Measurements from ENCODE around the gene WFIKKN1.

WFIKKN1 gene

GRCh38 chr16:682493-683395 is 52.0 kb downstream of the WFIKKN1 start:
- FAIRE-seq (no peak), DNase-seq (ENCODE audit: insufficient read length, low spot score) (no peak)

GRCh38 chr16:683396-684070 is 52.7 kb downstream of the WFIKKN1 start:
- FAIRE-seq (peak; percentile 21), DNase-seq (ENCODE audit: insufficient read length, low spot score) (no peak)
